Neural cell (in vitro differentiated cells): ENCODE measurements around the gene PTPN5. TPM values are rescaled to one million over a fixed set of nuclear protein-coding genes. Genes with fewer than 3 reads are reported as not detected.
A peak's percentile ranks its signal among the peaks of the same experiment; 100 is the strongest.

Experiments used
- H2AFZ ChIP-seq: fragments of 200-600, 300-800 bp; sonication (generic), shearing (Covaris generic); 2 replicates; pipeline ENCODE4 v1.6.0; 2014; ENCODE audit warnings: low read depth, mild to moderate bottlenecking, antibody characterized with exemption, low read length, moderate library complexity
- H3F3A ChIP-seq: fragments of 200-600 bp; shearing (Covaris generic); 2 replicates; pipeline ENCODE4 v1.6.1; 2016; ENCODE audit warnings: mild to moderate bottlenecking, moderate library complexity, mixed read lengths, antibody characterized with exemption, low read length; ENCODE audit not compliant: insufficient read depth, poor library complexity, severe bottlenecking
- H3K27ac ChIP-seq: fragments of 200-600, 300-800 bp; sonication (generic), shearing (Covaris generic); 2 replicates; pipeline ENCODE4 v1.5.1; 2014; ENCODE audit warnings: mild to moderate bottlenecking, low read length, moderate library complexity
- H3K27me3 ChIP-seq: fragments of 300-800, 200-600 bp; sonication (generic), shearing (Covaris generic); 2 replicates; pipeline ENCODE4 v1.6.0; 2014; ENCODE audit warnings: mild to moderate bottlenecking, low read depth, low read length, moderate library complexity; ENCODE audit not compliant: insufficient read depth
- H3K36me3 ChIP-seq: fragments of 300-800, 200-600 bp; sonication (generic), shearing (Covaris generic); 2 replicates; pipeline ENCODE4 v1.5.1; 2014; ENCODE audit warnings: mild to moderate bottlenecking, antibody characterized with exemption, low read length, moderate library complexity; ENCODE audit not compliant: insufficient read depth
- H3K4me2 ChIP-seq: fragments of 300-800, 200-600 bp; sonication (generic), shearing (Covaris generic); 2 replicates; pipeline ENCODE4 v1.6.0; 2014; ENCODE audit warnings: mild to moderate bottlenecking, low read length
- H3K4me3 ChIP-seq: fragments of 300-800, 200-600 bp; sonication (generic), shearing (Covaris generic); 2 replicates; pipeline ENCODE4 v1.5.1; 2014; ENCODE audit warnings: mild to moderate bottlenecking, low read length, moderate library complexity
- H3K79me2 ChIP-seq: fragments of 200-600 bp; shearing (Covaris generic); replicated peaks from 2 replicates; pipeline ENCODE4 v1.6.0; 2014; ENCODE audit warnings: mild to moderate bottlenecking, low read length, moderate library complexity; ENCODE audit not compliant: insufficient read depth
- H3K9ac ChIP-seq: fragments of 300-800, 200-600 bp; sonication (generic), shearing (Covaris generic); 2 replicates; pipeline ENCODE4 v1.6.1; 2016; ENCODE audit warnings: mild to moderate bottlenecking, low read length, mixed read lengths
- H3K9me2 ChIP-seq: fragments of 200-600 bp; shearing (Covaris generic); 2 replicates; pipeline ENCODE4 v1.6.1; 2016; ENCODE audit warnings: mild to moderate bottlenecking, low read length, mixed read lengths; ENCODE audit not compliant: insufficient read depth
- H3K9me3 ChIP-seq: fragments of 200-600, 300-800 bp; sonication (generic), shearing (Covaris generic); 2 replicates; pipeline ENCODE4 v1.6.1; 2016; ENCODE audit warnings: mild to moderate bottlenecking, mixed run types, low read length, moderate library complexity, mixed read lengths
- H4K20me1 ChIP-seq: fragments of 200-600 bp; shearing (Covaris generic); 2 replicates; pipeline ENCODE4 v1.6.1; 2016; ENCODE audit warnings: mild to moderate bottlenecking, mixed run types; ENCODE audit not compliant: insufficient read depth
- CTCF ChIP-seq: fragments of 450-650 bp; IDR thresholded peaks from 2 replicates; pipeline ENCODE4 v1.5.1; 2014; ENCODE audit warnings: antibody characterized with exemption, mild to moderate bottlenecking, moderate library complexity; ENCODE audit not compliant: poor library complexity, severe bottlenecking
- EP300 ChIP-seq: fragments of 450-650 bp; conservative IDR thresholded peaks from 2 replicates; pipeline ENCODE4 v1.6.1; 2014; ENCODE audit warnings: antibody characterized with exemption, mild to moderate bottlenecking, moderate library complexity; ENCODE audit not compliant: poor library complexity, severe bottlenecking
- EZH2 ChIP-seq: fragments of 200-600, 300-800 bp; shearing (Covaris generic), sonication (generic); IDR thresholded peaks from 2 replicates; pipeline ENCODE4 v1.6.1; 2014; ENCODE audit warnings: antibody characterized with exemption, low read length, borderline replicate concordance, mild to moderate bottlenecking; ENCODE audit not compliant: insufficient read depth, poor library complexity, severe bottlenecking
- MXI1 ChIP-seq: fragments of 450-650 bp; conservative IDR thresholded peaks from 2 replicates; pipeline ENCODE4 v1.6.1; 2014; ENCODE audit warnings: antibody characterized with exemption, mild to moderate bottlenecking; ENCODE audit not compliant: poor library complexity, severe bottlenecking
- POLR2AphosphoS5 ChIP-seq: IDR thresholded peaks from 2 replicates; pipeline ENCODE4 v1.6.1; 2012
- RAD21 ChIP-seq: fragments of 450-650 bp; conservative IDR thresholded peaks from 2 replicates; pipeline ENCODE4 v1.6.1; 2014; ENCODE audit warnings: antibody characterized with exemption, mild to moderate bottlenecking, moderate library complexity
- SMC3 ChIP-seq: fragments of 450-650 bp; conservative IDR thresholded peaks from 2 replicates; pipeline ENCODE4 v1.6.1; 2014; ENCODE audit warnings: antibody characterized with exemption, mild to moderate bottlenecking, moderate library complexity; ENCODE audit not compliant: poor library complexity
- TAF1 ChIP-seq: IDR thresholded peaks from 2 replicates; pipeline ENCODE4 v1.6.1; 2012; ENCODE audit warnings: low read depth
- polyA plus RNA-seq: library from polyadenylated mRNA; depleted of rRNA; stranded (reverse); fragments of >200 nt; gene quantifications from 2 replicates; pipeline ENCODE4 v1.2.3, GENCODE V29; 2014
- TF ChIP-seq, protein P1 (sequence below): IDR thresholded peaks from 2 replicates; pipeline ENCODE4 v1.6.1; 2012; ENCODE audit warnings: borderline replicate concordance

Gene PTPN5
- polyA plus RNA-seq, 1 donor from 2014 or later, result 122 TPM

GRCh38 chr11:18792827-18793226 is 1.2 kb upstream of the PTPN5 start:
- no peaks in the 10 kb centered on the region for H3K27me3 ChIP-seq
- H3K27ac ChIP-seq, result peak overlapping the region; percentile 79
- no peaks in the 10 kb centered on the region for H3K79me2 ChIP-seq
- H3F3A ChIP-seq, result no peaks in the 10 kb centered on the region
- H3K9ac ChIP-seq, result peak overlapping the region; percentile 90
- no peaks in the 10 kb centered on the region for H3K9me3 ChIP-seq
- TF ChIP-seq RAD21, result no peak
- TF ChIP-seq, protein P1, sequence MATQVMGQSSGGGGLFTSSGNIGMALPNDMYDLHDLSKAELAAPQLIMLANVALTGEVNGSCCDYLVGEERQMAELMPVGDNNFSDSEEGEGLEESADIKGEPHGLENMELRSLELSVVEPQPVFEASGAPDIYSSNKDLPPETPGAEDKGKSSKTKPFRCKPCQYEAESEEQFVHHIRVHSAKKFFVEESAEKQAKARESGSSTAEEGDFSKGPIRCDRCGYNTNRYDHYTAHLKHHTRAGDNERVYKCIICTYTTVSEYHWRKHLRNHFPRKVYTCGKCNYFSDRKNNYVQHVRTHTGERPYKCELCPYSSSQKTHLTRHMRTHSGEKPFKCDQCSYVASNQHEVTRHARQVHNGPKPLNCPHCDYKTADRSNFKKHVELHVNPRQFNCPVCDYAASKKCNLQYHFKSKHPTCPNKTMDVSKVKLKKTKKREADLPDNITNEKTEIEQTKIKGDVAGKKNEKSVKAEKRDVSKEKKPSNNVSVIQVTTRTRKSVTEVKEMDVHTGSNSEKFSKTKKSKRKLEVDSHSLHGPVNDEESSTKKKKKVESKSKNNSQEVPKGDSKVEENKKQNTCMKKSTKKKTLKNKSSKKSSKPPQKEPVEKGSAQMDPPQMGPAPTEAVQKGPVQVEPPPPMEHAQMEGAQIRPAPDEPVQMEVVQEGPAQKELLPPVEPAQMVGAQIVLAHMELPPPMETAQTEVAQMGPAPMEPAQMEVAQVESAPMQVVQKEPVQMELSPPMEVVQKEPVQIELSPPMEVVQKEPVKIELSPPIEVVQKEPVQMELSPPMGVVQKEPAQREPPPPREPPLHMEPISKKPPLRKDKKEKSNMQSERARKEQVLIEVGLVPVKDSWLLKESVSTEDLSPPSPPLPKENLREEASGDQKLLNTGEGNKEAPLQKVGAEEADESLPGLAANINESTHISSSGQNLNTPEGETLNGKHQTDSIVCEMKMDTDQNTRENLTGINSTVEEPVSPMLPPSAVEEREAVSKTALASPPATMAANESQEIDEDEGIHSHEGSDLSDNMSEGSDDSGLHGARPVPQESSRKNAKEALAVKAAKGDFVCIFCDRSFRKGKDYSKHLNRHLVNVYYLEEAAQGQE, result no peak
- no peak for TF ChIP-seq CTCF
- TF ChIP-seq TAF1, result no peak
- TF ChIP-seq SMC3, result no peak
- no peak for TF ChIP-seq MXI1
- TF ChIP-seq EZH2, result no peak
- no peak for TF ChIP-seq EP300
- peak overlapping the region; percentile 92 for H2AFZ ChIP-seq
- H3K36me3 ChIP-seq, result no peaks in the 10 kb centered on the region
- peak overlapping the region; percentile 92 for H3K4me3 ChIP-seq
- peak overlapping the region; percentile 99 for H3K4me2 ChIP-seq
- no peaks in the 10 kb centered on the region for H3K9me2 ChIP-seq
- H4K20me1 ChIP-seq, result no peaks in the 10 kb centered on the region

DNA sequence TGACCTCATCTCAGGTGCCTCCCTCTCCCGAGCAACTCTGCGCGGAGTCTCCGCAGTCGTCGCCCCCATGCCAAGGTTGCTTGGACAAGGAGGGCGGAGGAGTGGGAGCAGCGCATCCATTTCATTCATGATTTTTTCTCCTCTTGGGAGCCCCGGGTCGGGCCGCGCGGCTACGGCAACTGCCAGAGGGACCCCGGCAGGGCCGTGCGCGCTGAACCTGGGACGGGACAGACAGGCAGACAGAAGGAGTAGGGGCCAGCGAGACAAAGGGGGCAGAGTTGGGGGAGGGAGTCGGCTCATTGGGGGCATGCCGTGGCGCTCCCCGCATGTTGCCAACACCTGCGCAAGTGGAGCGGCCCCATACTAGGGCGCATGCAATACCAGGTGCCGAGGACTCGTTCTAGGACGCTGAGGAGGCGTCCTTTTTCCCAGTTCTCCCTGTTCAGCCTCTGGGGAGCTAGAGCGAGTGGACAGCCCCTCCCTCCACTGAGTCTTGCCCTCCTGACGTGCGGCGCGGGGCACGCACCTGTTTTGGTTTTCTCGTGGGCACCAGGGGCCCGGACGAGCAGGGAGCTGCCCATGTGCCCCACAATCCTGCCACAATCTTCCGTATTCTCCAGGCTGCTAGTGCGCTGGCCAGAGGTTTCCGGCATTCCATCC is 501 bp upstream of the PTPN5 start:
- Histone ChIP-seq H3K27ac (peak overlapping the region; percentile 79), H3K4me2 (peak overlapping the region; percentile 99), H3K79me2 (no peaks in the 10 kb centered on the region), H3F3A (no peaks in the 10 kb centered on the region), H3K9me3 (no peaks in the 10 kb centered on the region), H4K20me1 (no peaks in the 10 kb centered on the region), H3K9me2 (no peaks in the 10 kb centered on the region), H3K27me3 (no peaks in the 10 kb centered on the region), H3K4me3 (peak overlapping the region; percentile 92), H3K36me3 (no peaks in the 10 kb centered on the region), H2AFZ (peak overlapping the region; percentile 92), H3K9ac (peak overlapping the region; percentile 90)
- TF ChIP-seq, protein P1, result no peak
- TF ChIP-seq EZH2 (no peak), RAD21 (no peak), MXI1 (peak; percentile 58), POLR2AphosphoS5 (peak; percentile 3), EP300 (no peak), TAF1 (peak; percentile 57), CTCF (no peak), SMC3 (no peak)
